OCI-LY1 (cell line): ENCODE measurements around the gene ZDHHC16.

ENCODE experiments used
- H2AFZ ChIP-seq: fragments of 200-600 bp; sonication (generic), shearing (Covaris generic); 2 replicates; pipeline ENCODE4 v1.6.0; 2014; ENCODE audit warnings: antibody characterized with exemption, mild to moderate bottlenecking, low read length
- H3F3A ChIP-seq: fragments of 200-600 bp; sonication (generic), shearing (Covaris generic); 2 replicates; pipeline ENCODE4 v1.6.0; 2014; ENCODE audit warnings: mild to moderate bottlenecking, antibody characterized with exemption, low read length, moderate library complexity; ENCODE audit not compliant: insufficient read depth
- H3K27ac ChIP-seq: fragments of 200-600 bp; sonication (generic); 2 replicates; pipeline ENCODE4 v1.5.1; 2014; ENCODE audit warnings: low read length, mixed run types, mild to moderate bottlenecking, low read depth; ENCODE audit not compliant: poor library complexity, severe bottlenecking
- H3K27me3 ChIP-seq: fragments of 200-600 bp; sonication (generic); 2 replicates; pipeline ENCODE4 v1.6.0; 2014; ENCODE audit warnings: antibody characterized with exemption, mild to moderate bottlenecking, low read length, moderate library complexity; ENCODE audit not compliant: insufficient read depth
- H3K36me3 ChIP-seq: fragments of 200-600 bp; sonication (generic); 2 replicates; pipeline ENCODE4 v1.6.1; 2014; ENCODE audit warnings: mild to moderate bottlenecking, antibody characterized with exemption, low read length, moderate library complexity, mixed read lengths; ENCODE audit not compliant: insufficient read depth
- H3K4me1 ChIP-seq: fragments of 200-600 bp; sonication (generic); 2 replicates; pipeline ENCODE4 v1.5.1; 2014; ENCODE audit warnings: mild to moderate bottlenecking, low read length, moderate library complexity; ENCODE audit not compliant: insufficient read depth, severe bottlenecking
- H3K4me2 ChIP-seq: fragments of 200-600 bp; sonication (generic), shearing (Covaris generic); 2 replicates; pipeline ENCODE4 v1.6.1; 2014; ENCODE audit warnings: low read length
- H3K4me3 ChIP-seq: fragments of 200-600 bp; sonication (generic); 2 replicates; pipeline ENCODE4 v1.5.1; 2014; ENCODE audit warnings: low read length, low read depth, mild to moderate bottlenecking, mixed read lengths; ENCODE audit not compliant: poor library complexity, severe bottlenecking
- H3K79me2 ChIP-seq: fragments of 200-600 bp; shearing (Covaris generic); 2 replicates; pipeline ENCODE4 v1.6.1; 2016; ENCODE audit warnings: mixed run types, low read length, mixed read lengths; ENCODE audit not compliant: insufficient read depth
- H3K9ac ChIP-seq: fragments of 200-600 bp; sonication (generic), shearing (Covaris generic); 2 replicates; pipeline ENCODE4 v1.6.1; 2014; ENCODE audit warnings: mild to moderate bottlenecking, low read length, mixed read lengths
- H3K9me2 ChIP-seq: fragments of 200-600 bp; sonication (generic), shearing (Covaris generic); 2 replicates; pipeline ENCODE4 v1.6.1; 2014; ENCODE audit warnings: low read depth, mild to moderate bottlenecking, low read length, mixed read lengths
- H3K9me3 ChIP-seq: fragments of 200-600 bp; shearing (Covaris generic); 2 replicates; pipeline ENCODE4 v1.6.1; 2014; ENCODE audit warnings: low read length, mixed read lengths
- H4K20me1 ChIP-seq: fragments of 200-600 bp; sonication (generic), shearing (Covaris generic); 2 replicates; pipeline ENCODE4 v1.6.0; 2016; ENCODE audit warnings: mild to moderate bottlenecking, low read length; ENCODE audit not compliant: insufficient read depth
- EZH2 ChIP-seq: fragments of 200-600 bp; sonication (generic), shearing (Covaris generic); IDR thresholded peaks from 2 replicates; pipeline ENCODE4 v1.8.0; 2017; ENCODE audit warnings: borderline replicate concordance, mixed run types, mild to moderate bottlenecking, antibody characterized with exemption, low read length, moderate library complexity, mixed read lengths
- TF ChIP-seq, protein P1 (sequence below): fragments of 200-600 bp; sonication (generic), shearing (Covaris generic); IDR thresholded peaks from 2 replicates; pipeline ENCODE4 v1.5.1; 2017; ENCODE audit warnings: mild to moderate bottlenecking, antibody characterized with exemption, low read length, moderate library complexity, mixed read lengths

Gene ZDHHC16

DNA sequence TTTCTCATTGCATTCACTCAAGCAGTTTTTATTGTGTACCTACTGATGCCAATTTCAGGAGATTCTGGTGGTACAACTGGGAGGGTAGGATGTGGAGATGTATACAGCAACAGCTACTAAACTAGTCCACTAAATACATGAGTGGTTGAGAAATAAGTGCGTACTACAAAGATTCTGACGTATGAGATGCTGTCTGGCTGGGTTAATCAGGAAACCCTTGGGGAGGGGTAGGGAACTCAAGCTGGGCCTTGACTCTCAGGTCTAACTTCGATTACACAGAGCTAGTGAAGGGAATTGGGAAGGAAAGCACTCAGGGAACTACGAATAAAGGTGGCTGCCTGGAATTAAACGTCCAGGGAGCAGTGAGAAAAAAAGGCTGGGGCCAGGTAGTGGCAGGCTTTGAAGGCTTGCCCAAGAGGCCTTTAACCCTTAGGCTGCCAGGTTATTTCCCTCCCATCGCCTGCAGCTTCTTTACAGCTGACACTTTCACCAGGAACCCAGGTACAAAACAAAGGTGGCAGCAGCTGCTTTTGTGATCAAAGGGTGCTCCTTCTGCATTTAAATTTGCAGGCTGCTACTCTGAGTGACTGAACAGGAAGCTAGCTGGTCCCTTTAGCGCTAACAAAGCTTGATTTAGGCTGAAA, 49.0 kb downstream of the ZDHHC16 start:
- H3K36me3 ChIP-seq: no peaks in the 10 kb centered on the region
- peaks cover 37% of the 10 kb centered on the region for H3K4me1 ChIP-seq
- no peaks in the 10 kb centered on the region for H3K27me3 ChIP-seq
- no peaks in the 10 kb centered on the region for H3K9me2 ChIP-seq
- no peaks in the 10 kb centered on the region for H3K9me3 ChIP-seq
- H3K27ac ChIP-seq: no peak overlapping the region
- no peaks in the 10 kb centered on the region for H4K20me1 ChIP-seq
- no peak overlapping the region for H2AFZ ChIP-seq
- no peak overlapping the region for H3K4me3 ChIP-seq
- H3K4me2 ChIP-seq: peak overlapping the region; percentile 36; the same call in 1 of the 2 replicates
- H3F3A ChIP-seq: no peaks in the 10 kb centered on the region
- H3K79me2 ChIP-seq: peaks cover 45% of the 10 kb centered on the region
- no peak overlapping the region for H3K9ac ChIP-seq
- TF ChIP-seq, protein P1, sequence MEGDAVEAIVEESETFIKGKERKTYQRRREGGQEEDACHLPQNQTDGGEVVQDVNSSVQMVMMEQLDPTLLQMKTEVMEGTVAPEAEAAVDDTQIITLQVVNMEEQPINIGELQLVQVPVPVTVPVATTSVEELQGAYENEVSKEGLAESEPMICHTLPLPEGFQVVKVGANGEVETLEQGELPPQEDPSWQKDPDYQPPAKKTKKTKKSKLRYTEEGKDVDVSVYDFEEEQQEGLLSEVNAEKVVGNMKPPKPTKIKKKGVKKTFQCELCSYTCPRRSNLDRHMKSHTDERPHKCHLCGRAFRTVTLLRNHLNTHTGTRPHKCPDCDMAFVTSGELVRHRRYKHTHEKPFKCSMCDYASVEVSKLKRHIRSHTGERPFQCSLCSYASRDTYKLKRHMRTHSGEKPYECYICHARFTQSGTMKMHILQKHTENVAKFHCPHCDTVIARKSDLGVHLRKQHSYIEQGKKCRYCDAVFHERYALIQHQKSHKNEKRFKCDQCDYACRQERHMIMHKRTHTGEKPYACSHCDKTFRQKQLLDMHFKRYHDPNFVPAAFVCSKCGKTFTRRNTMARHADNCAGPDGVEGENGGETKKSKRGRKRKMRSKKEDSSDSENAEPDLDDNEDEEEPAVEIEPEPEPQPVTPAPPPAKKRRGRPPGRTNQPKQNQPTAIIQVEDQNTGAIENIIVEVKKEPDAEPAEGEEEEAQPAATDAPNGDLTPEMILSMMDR: no peak
- TF ChIP-seq EZH2: no peak

DNA sequence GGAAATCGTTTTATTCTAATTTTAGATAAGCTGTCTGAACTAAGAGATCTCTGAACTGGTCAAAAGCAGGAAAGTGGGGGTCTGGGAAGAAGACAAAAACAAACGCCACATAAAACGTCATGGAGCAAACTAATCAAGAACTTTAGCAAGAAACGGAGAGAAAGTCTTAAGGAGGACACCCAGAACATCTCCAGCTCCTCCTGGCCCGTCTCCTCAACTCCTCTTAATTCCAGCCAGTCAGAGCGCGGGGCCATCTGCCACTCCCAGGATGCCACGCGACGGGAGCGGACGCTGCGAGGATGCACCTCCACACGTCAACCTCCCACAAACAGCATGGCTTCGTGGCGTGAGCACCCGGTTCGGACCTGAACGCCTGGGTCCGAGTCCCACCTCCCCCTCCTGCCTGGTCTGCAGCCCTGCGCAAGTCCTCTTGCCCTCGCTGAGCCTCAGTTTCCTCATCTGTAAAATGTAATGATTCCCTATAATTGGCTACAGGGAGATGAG, 51.6 kb downstream of the ZDHHC16 start:
- Histone ChIP-seq H3K4me2 (peak overlapping the region; percentile 70), H3F3A (no peaks in the 10 kb centered on the region), H2AFZ (no peak overlapping the region), H3K27ac (peak overlapping the region; percentile 68), H3K9ac (peak overlapping the region; percentile 77), H3K79me2 (peaks cover 37% of the 10 kb centered on the region), H4K20me1 (no peaks in the 10 kb centered on the region), H3K4me3 (peak overlapping the region; percentile 77), H3K36me3 (no peaks in the 10 kb centered on the region), H3K9me3 (no peaks in the 10 kb centered on the region), H3K27me3 (no peaks in the 10 kb centered on the region), H3K9me2 (no peaks in the 10 kb centered on the region), H3K4me1 (peaks cover 37% of the 10 kb centered on the region)
- TF ChIP-seq EZH2: no peak
- TF ChIP-seq, protein P1: no peak

DNA sequence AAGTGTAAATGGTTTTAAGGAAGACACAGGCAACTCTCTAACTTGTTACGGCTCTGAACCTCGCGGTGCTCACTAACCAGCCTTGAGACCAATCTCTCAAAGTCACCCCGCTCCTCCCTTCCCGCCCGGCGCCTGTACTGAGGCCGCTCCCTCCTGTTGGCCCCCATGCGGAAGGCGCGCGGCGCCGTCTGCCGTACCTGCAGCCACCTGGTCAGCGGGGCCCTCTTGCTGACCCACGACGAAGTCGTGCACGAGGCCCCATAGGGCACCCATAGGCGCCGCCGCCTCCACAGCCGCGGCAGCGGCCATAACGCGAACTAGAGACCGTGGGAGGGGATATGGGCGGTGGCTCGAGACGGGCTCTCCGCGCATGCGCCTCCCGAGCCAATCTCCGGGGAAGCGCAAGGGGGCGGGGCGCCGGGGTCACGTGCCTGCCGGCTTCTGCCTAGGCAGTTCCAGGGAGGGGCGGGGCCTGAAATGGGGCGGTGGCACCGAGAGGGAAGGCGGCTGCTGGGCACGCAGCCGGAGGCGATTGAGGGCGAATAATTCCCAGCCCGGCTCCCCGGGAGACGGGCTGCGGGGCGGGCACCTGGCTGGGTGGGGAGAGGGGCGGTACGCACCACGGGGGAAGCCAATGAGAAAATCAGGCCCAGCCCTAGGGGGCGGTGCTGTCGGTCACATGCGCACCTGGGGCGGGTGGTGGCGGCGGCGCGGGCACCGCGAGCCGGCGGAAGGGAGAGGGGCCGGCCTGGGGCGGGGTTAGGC, 52.3 kb downstream of the ZDHHC16 start, which contains the start of gene MMS19:
Gene MMS19, minus strand, starts transcription at position 347 of the 765 bp plus-strand sequence. Its CDS starts 38 bp downstream, at position 309.
- Histone ChIP-seq H3K4me1 (peaks cover 37% of the 10 kb centered on the region), H3K4me3 (peak within 1 kb of the TSS; percentile 77)

More for the DNA sequence above, 52.3 kb downstream of the ZDHHC16 start, which contains the start of gene MMS19:
- no peaks in the 10 kb centered on the region for H3F3A ChIP-seq
- H3K4me2 ChIP-seq: peak within 1 kb of the TSS; percentile 70
- no peaks in the 10 kb centered on the region for H3K27me3 ChIP-seq
- peak within 1 kb of the TSS; percentile 77 for H3K9ac ChIP-seq
- H3K9me2 ChIP-seq: no peaks in the 10 kb centered on the region
- H3K27ac ChIP-seq: peak within 1 kb of the TSS; percentile 68
- no peaks in the 10 kb centered on the region for H3K36me3 ChIP-seq
- peaks cover 37% of the 10 kb centered on the region for H3K79me2 ChIP-seq
- no peak within 1 kb of the TSS for H2AFZ ChIP-seq
- H3K9me3 ChIP-seq: no peaks in the 10 kb centered on the region
- no peaks in the 10 kb centered on the region for H4K20me1 ChIP-seq
- TF ChIP-seq, protein P1: no peak
- TF ChIP-seq EZH2: no peak
